GM04504 (cell line): ENCODE data around the gene CACNG4.

Experiments used
- DNase-seq: peaks from one replicate; pipeline ENCODE4 v3.0.0-alpha.2; 2012; ENCODE audit warnings: low read depth

Gene CACNG4

DNA sequence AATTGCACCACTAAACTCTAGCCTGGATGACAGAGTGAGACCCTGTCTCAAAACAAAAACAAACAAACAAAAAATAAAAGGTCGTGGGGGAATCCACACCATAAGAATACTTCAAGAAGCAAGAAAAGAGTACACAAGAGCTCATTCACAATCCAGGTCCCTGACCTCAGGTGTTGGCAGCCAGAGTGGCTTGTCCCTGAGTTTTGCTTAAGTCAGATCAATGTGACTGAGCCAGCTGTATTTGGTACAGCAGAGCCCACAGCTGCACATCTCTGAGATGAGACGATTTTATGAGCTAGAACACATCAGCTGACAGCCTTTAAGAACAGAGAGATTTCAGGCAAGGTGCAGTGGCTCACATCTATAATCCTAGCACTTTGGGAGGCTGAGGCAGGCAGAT, 102.2 kb downstream of the CACNG4 start:
- DNase-seq = no peak

DNA sequence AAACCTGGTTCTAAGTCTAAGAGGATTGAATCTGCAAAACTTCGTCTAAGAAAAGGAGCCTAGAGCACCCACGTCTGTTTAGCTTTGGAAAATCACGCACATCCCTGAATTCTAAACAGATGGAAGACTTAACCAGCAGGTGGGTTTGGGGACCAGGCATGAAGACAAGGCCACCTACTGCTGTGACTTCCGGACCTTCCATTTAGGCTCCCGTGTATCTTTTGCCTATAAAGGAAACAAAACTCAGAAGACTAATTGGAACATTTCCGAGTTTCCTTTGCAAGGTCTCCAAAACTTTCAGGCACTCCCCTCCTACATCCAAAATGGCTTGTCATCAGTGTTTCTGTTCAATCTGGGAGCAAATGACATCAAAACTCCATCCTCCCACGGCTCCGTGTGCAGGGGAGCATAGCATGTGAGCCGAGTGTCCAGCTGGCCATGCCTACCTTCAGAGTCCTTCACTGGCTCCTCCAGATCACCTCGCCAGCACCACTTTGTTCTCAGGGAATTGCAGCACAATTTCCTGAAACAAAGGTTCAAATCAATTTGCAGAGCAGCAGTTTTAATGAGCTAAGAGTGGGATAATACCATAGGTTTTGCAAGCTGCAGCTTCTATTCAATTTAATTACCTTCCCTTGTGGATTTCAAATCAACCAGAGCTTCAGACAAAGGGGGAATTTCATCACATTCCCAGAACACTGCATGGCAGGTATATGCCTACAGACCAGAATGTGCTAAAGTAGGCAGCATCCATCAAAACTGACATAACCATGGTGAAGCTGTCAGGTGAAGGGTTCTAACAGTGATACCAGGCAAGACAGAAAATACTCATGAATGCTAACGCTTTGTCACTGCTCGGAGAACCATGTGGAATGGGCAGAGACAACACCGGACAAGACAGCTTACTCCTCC, 103.3 kb downstream of the CACNG4 start:
- no peak for DNase-seq

DNA sequence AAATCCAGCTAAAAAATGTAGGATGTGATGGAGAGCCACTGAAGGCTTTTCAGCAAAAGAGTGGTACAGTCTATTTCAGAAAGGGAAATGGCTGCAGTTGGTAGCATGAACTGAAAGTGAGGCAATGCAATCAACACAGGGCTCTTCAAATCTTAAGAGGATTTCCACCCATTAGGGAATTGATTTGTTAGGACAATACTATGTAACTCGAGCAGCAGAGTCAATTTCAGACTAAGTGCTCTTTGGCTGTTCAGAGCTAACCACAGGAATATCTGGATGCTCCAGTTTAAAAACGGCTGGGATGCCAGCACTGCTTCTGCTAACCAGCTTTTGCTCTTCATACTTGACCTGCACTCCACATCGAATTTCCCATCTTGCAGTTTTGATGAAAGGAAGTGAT, 104.5 kb downstream of the CACNG4 start:
- DNase-seq = no peak

DNA sequence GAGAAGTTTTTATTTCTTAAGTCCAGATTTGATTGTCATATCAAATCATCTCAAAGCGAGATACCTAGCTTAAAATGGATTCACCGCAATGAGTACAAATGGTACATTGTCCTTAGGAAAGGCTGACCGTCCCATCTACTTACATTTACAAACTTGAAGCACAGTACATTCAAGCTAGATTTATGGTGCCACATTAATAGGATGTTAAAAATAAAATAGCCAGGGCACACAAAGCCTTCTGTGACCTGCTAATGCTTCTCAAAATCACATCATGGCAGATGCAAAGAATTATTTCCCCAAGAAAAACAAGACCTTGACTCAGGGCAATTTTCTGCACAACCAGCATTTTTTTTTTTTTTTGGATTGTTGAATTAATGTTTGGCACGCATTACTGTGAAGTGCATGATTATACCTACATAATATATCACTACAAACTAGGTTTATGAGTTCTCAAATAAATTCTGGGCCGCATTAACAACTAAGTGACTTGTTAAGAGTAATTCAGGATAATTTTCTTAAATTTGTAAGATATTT, 105.2 kb downstream of the CACNG4 start:
- no peak for DNase-seq

GRCh38 chr17:67071595-67071994, 107.1 kb downstream of the CACNG4 start:
- no peak for DNase-seq

DNA sequence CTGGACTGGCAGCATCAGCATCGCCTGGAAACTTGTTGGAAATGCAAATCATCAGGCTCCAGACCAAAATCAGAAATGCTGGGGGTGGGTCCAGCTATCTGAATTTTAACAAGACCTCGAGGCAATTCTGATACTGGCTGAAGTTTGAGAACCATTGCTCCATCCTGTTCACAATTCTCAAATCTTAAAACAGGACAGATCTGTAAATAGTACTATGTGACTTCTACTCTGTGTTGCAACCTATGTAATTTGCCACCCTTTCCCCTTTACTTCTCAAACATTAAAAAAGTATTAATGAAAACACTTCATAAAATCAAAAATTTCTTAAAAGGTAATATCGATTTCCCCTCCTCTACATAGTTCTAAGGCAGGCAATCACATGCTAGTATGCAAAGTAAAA, 108.4 kb downstream of the CACNG4 start:
- DNase-seq = no peak

DNA sequence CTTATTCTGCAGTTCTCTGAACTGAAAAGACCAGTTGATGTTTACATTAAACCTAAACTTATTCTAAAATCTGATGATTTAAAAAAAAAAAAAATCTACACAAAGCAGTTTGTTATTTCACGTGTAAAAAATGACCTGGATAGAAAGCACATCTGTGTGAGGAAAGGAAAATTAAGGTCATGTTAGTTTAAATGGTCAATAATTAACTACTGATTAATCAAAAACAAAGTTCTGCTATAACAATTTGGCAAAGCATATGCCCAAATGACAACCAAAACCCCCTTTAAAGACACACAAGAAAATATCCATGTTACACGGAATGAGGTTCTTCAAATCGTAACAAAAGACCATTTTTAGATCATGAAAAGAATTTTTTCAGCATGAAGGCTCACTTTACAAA, 110.3 kb downstream of the CACNG4 start:
- DNase-seq = no peak

- DNase-seq = no peak
Measured at GRCh38 chr17:67076290-67076689, 111.8 kb downstream of the CACNG4 start.

DNA sequence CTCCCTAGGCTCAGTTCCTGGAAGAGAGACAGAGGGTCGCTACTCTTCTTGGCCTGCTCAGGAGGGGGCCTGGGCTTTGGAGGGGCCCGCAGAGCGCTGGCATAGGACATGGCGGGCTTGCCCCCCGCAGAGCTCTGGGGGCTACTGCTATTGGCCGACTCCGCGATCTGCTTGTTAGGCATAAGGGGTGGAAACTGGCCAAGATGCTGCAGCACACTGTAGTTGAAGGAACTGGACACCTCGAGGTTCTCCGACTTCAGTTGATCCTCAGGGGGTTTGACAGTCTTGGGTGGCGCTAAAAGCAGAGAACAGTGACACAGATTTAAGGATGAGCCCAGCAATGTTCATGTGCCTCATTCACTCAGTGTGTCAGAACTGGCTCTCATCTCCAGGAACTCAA, 113.8 kb downstream of the CACNG4 start:
- DNase-seq = no peak

- DNase-seq = no peak
Measured at GRCh38 chr17:67079491-67079890, 115.0 kb downstream of the CACNG4 start.

GRCh38 chr17:67080804-67081203, 116.3 kb downstream of the CACNG4 start:
- DNase-seq = no peak

GRCh38 chr17:67082107-67082506, 117.6 kb downstream of the CACNG4 start:
- no peak for DNase-seq
